Ovary (tissue), 9 donors: ENCODE measurements around the gene PTPN23. TPM values are rescaled to one million over a fixed set of nuclear protein-coding genes. Genes with fewer than 3 reads are reported as not detected.

ENCODE experiments used
- DNase-seq, 5 donors: peaks; one replicate each; pipeline ENCODE4 v3.0.0-alpha.2; 2019 to 2020
- H3K27ac ChIP-seq, 2 donors: fragments of 200-600 bp; one replicate each; pipeline versions ENCODE4 v1.5.1 to v1.8.0; 2019 to 2022
- H3K27me3 ChIP-seq: fragments of 200-600 bp; one replicate; pipeline ENCODE4 v1.8.0; 2022
- H3K36me3 ChIP-seq: fragments of 200-600 bp; sonication (generic); one replicate; pipeline ENCODE4 v1.5.1; 2019
- H3K4me1 ChIP-seq: one replicate; pipeline ENCODE4 v1.8.1; 2013; ENCODE audit warnings: mild to moderate bottlenecking, moderate library complexity; ENCODE audit not compliant: insufficient read depth
- H3K4me3 ChIP-seq: fragments of 200-600 bp; sonication (generic); one replicate; pipeline ENCODE4 v1.5.1; 2017
- H3K9me3 ChIP-seq, 2 donors: fragments of 200-600 bp in 1 of 2; sonication (generic) in 1 of 2; one replicate each; pipeline versions ENCODE4 v1.5.1 to v1.8.1; 2013 to 2019; ENCODE audit warnings: mild to moderate bottlenecking in 1 of 2, moderate library complexity in 1 of 2
- EP300 ChIP-seq: sonication (generic); formaldehyde crosslinking; IDR thresholded peaks from one replicate; pipeline ENCODE4 v1.6.1; 2017; ENCODE audit warnings: antibody characterized with exemption
- POLR2A ChIP-seq: fragments of 450-650 bp; IDR thresholded peaks from one replicate; pipeline ENCODE4 v1.6.1; 2017; ENCODE audit warnings: antibody characterized with exemption, mild to moderate bottlenecking, moderate library complexity
- WGBS, 3 donors: extraction: QIAGEN DNeasy Blood & Tissue Kit in 1 of 3; methylation state at CpG; one replicate each; pipeline versions ENCODE4 v1.1.5 to v1.1.7; 2013 to 2017; 5-methylcytosine and 5-hydroxymethylcytosine counted together
- intact Hi-C, 4 donors: fragments of 100-400 bp; cut with DNase I; formaldehyde crosslinking; loops; one replicate each; pipeline versions ENCODE4 v1.11.0 to v1.15.1; 2022 to 2023
- polyA plus RNA-seq, 2 donors: library from polyadenylated mRNA; stranded (reverse); fragments of 200-250 nt in 1 of 2; fragments of 350-450 nt in 1 of 2; fragmentation: Illumina TruSeq in 1 of 2; extraction: RNeasy Lipid Tissue Mini Kit (QIAGEN cat#74804) in 1 of 2; gene quantifications; one replicate each; pipeline ENCODE4 v1.2.3, GENCODE V29; 2013 to 2014
- total RNA-seq, 7 donors: library from RNA; depleted of rRNA in 2 of 7; stranded (reverse); fragments of >200 nt in 2 of 7; fragmentation: NEBNext Ultra II Directional in 3 of 7; extraction: Animal tissue kit (Norgen Biotek cat#: 25700) in 3 of 7; gene quantifications; one replicate each; pipeline versions ENCODE4 v1.1.0 to v1.2.4, GENCODE V29; 2016 to 2023
- TF ChIP-seq, protein P1 (sequence below), 3 donors: fragments of 450-650 bp in 2 of 3; fragments of 200-600 bp in 1 of 3; IDR thresholded peaks; one replicate each; pipeline versions ENCODE4 v1.5.1 to v1.8.0; 2016 to 2022; ENCODE audit warnings: antibody characterized with exemption in 3 of 3, mild to moderate bottlenecking in 1 of 3
- donor health status: DM: no; HTN: no; CAD: no; lungs with moderate emphysema.
- donor health status: DM: no; HTN: no; CAD: no.
- donor health status: Bipolar disorder and iron deficiency.
- donor health status: DM: yes; HTN: yes; CAD: no.
- donor health status: DM: no; HTN: no; CAD: no.
- donor health status: DM: yes; HTN: yes; CAD: no.

The PTPN23 gene
- total and polyA plus RNA-seq, 9 donors: 7.3 to 56.9 (median 42.6) TPM

DNA sequence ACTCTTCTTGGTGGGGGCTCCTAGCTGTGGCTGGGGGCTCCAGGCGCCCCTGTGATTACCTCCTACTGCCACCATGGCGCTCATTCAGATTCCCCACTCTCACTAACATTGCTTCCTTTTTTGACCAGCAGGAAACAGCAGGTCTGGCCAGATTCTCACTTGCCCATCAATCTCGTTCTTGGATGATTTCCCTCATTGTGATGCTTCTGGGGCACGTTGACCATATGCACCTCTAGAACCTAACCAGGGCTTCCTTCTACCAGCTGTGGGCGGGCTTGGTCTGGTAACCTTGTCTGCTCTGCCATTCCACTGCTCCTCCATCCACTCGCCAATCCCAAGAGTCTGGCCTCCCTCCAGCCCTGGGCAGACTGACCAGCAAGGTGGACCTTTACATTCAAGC lies 35.9 kb upstream of the PTPN23 start:
- Histone ChIP-seq H3K4me3 (no peak overlapping the region), H3K27me3 (no peaks in the 10 kb centered on the region), H3K9me3 (no peaks in the 10 kb centered on the region), H3K36me3 (no peaks in the 10 kb centered on the region), H3K27ac (no peak overlapping the region), H3K4me1 (no peaks in the 10 kb centered on the region)
- intact Hi-C loops: no loop called here
- DNase-seq: no peak
- TF ChIP-seq, protein P1, sequence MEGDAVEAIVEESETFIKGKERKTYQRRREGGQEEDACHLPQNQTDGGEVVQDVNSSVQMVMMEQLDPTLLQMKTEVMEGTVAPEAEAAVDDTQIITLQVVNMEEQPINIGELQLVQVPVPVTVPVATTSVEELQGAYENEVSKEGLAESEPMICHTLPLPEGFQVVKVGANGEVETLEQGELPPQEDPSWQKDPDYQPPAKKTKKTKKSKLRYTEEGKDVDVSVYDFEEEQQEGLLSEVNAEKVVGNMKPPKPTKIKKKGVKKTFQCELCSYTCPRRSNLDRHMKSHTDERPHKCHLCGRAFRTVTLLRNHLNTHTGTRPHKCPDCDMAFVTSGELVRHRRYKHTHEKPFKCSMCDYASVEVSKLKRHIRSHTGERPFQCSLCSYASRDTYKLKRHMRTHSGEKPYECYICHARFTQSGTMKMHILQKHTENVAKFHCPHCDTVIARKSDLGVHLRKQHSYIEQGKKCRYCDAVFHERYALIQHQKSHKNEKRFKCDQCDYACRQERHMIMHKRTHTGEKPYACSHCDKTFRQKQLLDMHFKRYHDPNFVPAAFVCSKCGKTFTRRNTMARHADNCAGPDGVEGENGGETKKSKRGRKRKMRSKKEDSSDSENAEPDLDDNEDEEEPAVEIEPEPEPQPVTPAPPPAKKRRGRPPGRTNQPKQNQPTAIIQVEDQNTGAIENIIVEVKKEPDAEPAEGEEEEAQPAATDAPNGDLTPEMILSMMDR (IDR thresholded peaks at IDR 0.05): no peak
- TF ChIP-seq EP300 (no peak), POLR2A (no peak)
- WGBS, 3 donors: 78 to 80% (median 79%) methylated on average over 6 of the region's 6 CpGs

DNA sequence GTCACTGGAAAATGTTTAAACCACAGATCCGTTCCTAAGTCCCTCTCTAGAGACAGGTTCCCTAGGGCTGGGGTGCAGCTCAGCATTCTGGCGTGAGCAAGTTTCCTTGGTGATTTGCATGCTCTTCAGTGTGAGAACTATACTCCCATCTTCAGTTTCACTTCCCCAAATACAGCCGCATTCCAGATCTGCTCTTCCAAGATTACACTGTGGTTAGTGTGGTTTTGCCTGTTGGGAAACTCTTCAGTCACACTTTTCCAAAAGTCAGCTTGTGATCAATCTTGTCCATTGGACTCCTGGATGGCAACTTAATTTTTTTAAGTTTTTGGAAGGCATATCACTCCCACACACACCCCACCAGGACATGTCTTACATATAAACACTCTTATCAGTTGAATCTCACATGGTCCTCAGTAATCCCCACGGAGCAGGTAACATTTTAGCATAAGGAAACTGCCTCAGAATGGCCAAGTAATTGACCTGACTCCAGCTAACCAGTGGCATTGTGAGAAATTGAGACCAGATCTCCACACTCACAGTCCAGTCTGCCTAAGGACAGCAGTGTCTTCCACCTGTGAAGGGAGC lies 33.5 kb upstream of the PTPN23 start:
- Histone ChIP-seq H3K36me3 (no peaks in the 10 kb centered on the region), H3K4me3 (no peak overlapping the region), H3K27me3 (no peaks in the 10 kb centered on the region), H3K27ac (no peak overlapping the region), H3K4me1 (no peaks in the 10 kb centered on the region), H3K9me3 (no peaks in the 10 kb centered on the region)
- TF ChIP-seq EP300 (no peak), POLR2A (no peak)
- TF ChIP-seq, protein P1 (IDR thresholded peaks at IDR 0.05): no peak
- 40 to 57% (median 40%) methylated on average over 4 of the region's 4 CpGs for WGBS, 3 donors
- intact Hi-C loops: no loop called here
- DNase-seq: no peak

DNA sequence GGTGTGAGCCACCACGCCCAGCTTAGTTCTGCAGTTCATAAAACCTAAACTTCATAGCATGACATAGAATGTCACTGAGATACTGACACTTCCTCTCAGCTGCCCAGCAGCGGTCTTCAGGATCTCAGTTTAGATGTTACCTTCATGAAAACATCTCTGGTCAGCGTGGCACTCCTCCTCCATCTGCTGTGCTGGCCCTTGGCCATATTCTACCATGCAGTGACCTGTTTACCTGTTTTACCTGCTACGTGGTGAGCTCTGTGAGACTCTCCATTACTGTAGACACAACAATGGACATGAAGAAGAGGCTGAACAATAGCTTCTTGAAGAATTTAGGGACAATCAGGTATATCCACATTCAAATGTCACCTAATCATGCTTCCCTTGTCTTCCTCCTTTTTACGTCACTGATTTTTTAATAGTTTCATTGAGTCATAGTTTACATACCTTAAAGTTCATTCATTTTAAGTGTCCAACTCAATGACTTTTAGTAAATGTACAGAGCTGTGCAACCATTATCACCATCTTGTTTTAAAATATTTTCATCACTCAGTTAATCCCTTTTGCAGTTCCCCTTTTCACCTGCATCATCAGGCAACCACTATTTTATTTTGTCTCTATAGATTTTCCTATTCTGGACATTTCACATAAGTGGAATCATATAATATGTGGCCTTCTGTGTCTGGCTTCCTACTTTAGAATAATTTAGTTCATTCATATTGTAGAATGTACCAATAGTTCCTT lies 32.2 kb upstream of the PTPN23 start:
- Histone ChIP-seq H3K4me3 (no peak overlapping the region), H3K4me1 (no peaks in the 10 kb centered on the region), H3K9me3 (no peaks in the 10 kb centered on the region), H3K27ac (no peak overlapping the region), H3K36me3 (no peaks in the 10 kb centered on the region), H3K27me3 (no peaks in the 10 kb centered on the region)
- no peak for DNase-seq
- intact Hi-C loops: no loop called here
- TF ChIP-seq, protein P1 (IDR thresholded peaks at IDR 0.05): no peak
- TF ChIP-seq EP300 (no peak), POLR2A (no peak)
- 86 to 95% (median 90%) methylated on average over 5 of the region's 5 CpGs for WGBS, 3 donors

DNA sequence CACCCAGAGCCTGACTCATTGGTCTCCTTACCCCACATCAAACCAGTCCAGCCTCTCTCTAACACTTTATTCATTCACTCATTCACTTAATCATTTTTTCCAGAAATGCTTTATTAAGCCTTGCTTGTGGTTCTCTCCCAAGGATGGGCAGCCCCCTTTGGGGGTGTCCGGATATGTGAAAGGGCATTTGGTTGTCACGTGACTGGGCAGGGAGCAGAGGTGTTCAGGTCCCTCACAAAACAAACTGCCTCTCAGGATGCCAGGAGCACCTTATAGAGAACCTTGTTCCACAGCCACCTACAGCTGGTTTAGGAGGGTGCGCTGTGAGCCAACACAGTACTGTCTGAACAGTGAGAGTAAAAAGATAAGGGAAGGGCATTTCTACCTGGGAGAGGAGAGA lies 25.8 kb upstream of the PTPN23 start:
- no peak for DNase-seq
- H3K27me3 ChIP-seq: no peaks in the 10 kb centered on the region
- H3K4me1 ChIP-seq: no peaks in the 10 kb centered on the region
- WGBS, 3 donors: 80 to 89% (median 82%) methylated on average over 3 of the region's 3 CpGs
- H3K4me3 ChIP-seq: no peak overlapping the region
- TF ChIP-seq EP300: no peak
- TF ChIP-seq, protein P1 (IDR thresholded peaks at IDR 0.05): no peak
- TF ChIP-seq POLR2A: no peak
- no peak overlapping the region for H3K27ac ChIP-seq
- no peaks in the 10 kb centered on the region for H3K9me3 ChIP-seq
- no peaks in the 10 kb centered on the region for H3K36me3 ChIP-seq
- intact Hi-C loops: no loop called here
